HG03439 (cell line): ENCODE measurements around the gene IQCE.

Experiments
- ATAC-seq: cut with Tn5 transposase; IDR thresholded peaks from one replicate; pipeline ENCODE4 v1.9.1; 2021; ENCODE audit warnings: mild to moderate bottlenecking, moderate library complexity; ENCODE audit not compliant: unreplicated experiment

IQCE gene

GRCh38 chr7:2628891-2629290, 70.1 kb downstream of the IQCE start:
- ATAC-seq: no peak

DNA sequence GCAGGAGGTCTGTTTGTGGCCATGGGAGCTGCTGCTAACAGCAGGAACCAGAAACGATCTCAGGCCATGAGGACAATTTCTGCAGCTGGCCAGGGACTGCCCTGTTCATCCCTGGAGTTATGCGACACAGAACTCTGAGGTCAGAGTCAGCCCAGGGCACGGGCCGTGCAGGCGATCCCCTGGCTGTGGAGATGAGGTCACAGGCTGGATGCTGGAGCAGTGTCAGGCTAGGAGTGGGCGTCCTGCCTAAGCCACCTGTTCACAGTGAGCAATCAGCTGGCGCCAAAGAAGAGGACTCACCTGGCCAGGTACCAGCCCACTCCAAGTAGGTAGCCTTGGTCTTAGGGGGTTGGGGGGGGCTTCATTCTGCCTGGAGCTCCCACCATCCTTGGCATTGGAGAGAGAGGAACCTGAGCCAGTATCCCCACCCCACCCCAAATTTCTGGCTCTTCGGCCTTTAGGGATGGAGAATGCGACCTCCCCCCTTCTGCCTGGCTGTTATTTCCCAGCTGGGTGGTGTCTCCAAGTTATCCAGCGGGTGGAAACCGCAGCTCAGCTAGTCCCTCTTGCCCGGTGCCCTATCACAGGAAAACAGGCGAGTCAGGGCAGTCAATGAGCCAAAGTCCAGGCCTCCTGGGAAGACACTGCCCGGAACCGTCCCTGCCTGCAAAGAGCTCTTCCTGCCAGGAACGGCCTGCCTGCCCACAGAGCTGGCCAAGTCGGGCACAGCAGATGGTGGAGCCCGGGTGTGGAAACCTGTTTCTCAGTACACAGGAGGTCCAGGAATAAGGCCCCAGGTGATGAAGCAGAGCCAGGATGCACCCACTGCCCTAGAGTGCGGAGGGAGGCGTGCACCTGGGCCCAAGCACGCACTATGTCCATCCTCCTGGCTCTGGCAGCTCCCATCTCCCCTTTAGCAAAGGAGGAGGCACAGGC, 71.2 kb downstream of the IQCE start:
- ATAC-seq: no peak

- ATAC-seq: peak; percentile 38
These were observed 73.4 kb downstream of the IQCE start, which contains the start of gene TTYH3 for GRCh38 chr7:2631946-2632732. Gene TTYH3, plus strand, starts transcription at chr7:2631986. Its CDS starts 170 bp downstream, at chr7:2632156.

- ATAC-seq: no peak
These were observed 74.2 kb downstream of the IQCE start for GRCh38 chr7:2632733-2633537.

DNA sequence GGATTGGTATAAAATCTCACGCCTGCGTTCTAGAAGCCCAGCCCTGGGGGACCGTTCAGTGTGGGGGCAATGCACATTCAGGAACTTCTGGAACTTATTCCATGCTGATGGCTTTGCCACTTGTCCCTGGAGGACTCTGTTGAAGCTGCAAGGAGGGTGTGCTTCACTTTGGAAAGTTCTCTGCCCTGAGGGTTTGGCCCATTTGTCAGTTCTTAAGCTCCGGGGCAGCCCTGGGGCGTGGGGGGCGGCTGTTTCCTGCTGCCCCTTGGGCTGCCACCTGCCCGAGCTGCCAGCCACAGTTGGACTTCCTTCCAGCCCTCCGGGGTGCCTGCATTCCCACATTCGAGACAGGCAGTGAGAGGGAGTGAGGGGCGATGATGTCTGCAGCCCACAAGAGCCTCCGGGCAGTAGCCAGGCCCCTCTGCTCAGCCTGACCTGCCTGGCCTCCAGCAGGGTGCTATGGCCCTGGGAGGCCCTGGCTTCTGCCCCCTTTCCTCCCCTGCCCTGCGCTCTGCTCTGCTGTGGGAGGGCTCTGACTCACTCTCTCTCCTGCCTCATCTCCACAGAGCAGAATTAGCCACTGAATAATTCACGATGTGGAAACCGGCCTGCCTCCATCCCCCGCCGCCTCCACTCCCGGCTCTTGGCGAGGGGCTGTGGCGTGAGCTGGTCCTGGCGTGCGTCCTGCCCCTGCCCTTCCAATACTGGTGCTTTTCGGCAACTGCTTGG, 74.9 kb downstream of the IQCE start:
- no peak for ATAC-seq

DNA sequence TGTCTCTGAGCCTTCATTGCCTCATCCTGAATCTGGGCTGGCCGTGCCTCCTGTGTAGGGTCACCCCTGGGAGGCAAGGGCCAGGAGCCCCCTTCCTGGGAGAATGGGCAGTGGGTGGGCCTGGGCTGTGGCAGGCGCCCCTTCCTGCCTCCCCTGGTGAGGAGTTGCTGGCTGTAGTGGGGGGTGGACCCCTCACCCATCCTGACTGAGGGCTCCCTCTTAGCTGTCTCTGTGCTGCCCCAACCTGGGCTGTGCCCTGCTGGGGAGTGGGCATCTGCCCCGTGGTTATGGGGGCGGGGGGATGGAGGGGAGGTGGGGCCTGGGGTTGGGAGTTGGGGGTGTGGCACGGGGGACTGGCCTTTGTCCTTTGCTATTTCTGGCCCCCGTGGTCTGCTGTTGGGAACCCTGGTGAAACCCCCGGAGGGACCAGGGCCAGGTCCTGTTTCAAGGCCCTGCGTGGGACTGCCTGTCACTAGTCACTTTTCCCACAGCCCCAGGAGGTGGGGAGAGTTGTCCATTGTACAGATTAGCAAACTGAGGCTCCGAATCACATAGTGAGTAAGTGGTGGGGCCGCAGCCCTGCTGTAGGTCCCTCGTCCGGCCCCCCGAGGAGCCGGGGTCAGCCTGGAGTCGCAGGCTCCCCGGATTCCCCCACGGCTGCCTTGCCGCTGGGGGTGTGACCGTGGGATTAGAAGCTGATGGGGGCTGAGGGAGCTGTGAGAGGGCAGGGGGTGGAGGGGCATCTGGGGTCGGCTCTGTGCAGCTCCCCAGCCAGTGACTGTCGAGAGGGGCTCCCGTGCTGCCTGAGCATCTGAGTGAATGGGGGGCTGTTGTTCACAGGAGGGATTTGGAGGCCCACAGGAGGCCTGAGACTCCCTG, 75.7 kb downstream of the IQCE start:
- no peak for ATAC-seq

DNA sequence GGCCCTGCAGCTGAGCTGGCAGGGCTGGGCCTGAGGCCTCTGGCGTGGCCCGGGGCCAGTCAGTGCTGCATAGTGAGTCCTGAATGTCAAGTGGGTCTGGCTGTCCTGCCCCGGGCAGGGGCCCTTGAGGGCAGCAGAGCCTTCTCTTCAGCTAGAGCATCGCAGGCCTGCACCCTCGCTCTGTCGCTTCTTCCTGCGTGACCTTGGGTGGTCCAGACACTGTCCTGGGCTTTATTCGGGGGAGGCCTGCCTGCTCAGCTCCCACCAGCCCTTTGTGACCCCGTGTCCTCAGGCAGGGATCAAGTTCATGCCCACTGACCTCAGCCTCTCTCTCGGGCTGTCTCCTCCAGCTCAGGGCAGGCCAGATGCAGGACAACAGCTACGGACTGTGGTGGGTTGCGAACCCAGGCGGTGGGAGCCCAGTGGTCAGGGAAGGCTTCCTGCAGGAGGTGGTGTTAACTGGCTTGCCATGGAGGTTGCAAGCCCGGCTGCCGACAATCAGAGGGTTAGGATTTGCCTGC, 76.4 kb downstream of the IQCE start:
- no peak for ATAC-seq

DNA sequence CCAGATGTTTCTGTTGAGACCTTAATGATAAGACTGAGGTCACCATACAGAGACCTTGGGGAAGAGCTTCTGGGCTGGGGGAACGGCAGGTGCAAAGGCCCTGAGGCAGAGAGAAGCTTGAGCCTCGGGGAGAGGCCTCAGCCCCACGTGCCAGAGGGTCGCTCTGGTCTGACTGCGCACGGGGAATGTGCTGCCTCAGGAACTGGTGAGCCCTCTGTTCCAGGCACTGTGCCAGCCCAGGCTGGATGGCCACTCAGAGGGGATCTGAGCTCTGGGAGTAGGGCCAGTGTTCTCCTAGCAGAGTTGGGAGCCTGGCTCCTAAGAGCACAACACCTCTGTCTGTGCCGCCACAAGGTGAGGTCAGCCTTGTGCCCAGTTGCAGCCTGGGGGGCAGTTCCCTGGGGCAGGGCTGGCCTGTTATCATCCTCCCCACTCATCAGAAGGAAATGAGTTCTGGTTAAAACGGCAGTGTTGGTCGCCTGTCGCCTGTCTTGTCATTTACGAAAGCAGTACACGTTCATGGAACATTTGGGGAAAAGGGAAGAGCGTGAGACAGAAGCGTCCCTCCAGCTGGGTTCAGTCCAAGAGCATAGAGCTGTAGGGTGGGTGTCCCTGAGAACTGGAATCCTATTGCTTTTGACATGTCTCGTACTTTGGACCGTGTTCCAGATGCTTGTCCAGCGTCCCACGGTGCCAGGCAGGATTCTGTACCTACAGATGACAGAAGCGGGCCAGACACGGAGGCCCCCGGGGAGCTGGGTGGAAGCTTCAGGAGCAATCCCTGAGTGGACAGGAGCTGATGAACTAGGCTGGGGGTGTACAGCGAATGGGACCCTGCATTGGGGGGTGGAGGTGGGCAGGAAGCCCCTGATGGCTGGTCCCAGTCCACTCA, 77.3 kb downstream of the IQCE start:
- ATAC-seq: no peak

DNA sequence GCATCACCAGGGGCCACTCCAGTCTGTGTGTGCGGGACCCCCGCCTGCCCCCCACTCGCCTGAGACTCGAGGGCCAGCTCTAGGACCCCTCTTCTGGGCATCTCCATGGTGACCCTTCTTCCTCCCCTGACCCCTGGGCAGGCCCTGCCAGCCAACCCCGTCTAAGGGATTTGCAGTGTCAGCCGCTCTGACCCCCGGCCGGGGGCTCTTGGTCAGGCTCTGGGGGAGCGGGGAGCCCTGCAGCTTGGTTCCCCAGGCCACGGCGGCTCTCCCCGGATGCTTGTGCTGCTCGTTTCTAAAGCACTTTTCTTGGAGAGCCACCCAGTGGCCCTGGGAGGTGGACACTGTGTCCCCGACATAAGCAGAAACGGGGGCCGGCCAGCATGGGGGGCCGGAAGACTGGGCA, 78.3 kb downstream of the IQCE start:
- no peak for ATAC-seq

DNA sequence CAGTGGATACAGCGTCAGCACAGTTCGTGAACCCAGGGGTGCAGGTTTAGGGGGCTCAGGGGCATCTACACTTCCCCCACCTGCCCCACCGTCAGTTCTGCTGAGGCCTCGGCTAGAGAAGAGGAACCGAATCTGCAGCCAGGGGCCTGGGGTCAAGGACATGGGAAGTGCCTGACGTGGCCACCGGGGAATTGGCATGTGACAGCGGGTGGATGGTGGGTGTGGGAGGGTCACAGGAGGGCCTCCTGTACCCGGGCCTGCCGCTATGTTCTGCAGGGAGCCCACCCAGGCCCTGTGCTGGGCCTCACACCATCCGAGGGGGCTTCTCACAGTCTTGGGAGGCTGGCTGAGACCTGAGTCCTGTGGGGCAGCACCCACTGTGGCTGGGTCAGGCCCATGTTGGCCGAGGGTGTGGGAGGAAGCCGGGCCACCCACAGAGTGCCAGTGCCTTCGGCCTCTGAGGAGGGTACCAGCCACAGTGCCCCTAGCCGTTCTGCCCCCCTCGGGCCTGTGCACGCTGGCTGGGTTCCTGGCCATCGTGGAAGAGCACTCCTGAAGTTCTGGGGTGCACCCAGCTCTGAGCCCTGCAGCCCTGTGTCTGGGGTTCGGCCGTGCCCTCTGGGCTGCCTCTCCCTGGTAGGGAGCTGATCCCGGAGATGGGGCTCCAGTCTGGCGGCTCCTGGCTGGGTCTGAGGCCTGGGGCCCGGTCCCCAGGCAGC, 78.9 kb downstream of the IQCE start:
- ATAC-seq: no peak

- ATAC-seq: no peak
These were observed 79.6 kb downstream of the IQCE start for GRCh38 chr7:2638224-2638991.

- ATAC-seq: no peak
These were observed 80.5 kb downstream of the IQCE start for GRCh38 chr7:2639181-2639681.

- ATAC-seq: no peak
These were observed 81.1 kb downstream of the IQCE start for GRCh38 chr7:2639695-2640481.

GRCh38 chr7:2640482-2640830, 81.7 kb downstream of the IQCE start:
- no peak for ATAC-seq

DNA sequence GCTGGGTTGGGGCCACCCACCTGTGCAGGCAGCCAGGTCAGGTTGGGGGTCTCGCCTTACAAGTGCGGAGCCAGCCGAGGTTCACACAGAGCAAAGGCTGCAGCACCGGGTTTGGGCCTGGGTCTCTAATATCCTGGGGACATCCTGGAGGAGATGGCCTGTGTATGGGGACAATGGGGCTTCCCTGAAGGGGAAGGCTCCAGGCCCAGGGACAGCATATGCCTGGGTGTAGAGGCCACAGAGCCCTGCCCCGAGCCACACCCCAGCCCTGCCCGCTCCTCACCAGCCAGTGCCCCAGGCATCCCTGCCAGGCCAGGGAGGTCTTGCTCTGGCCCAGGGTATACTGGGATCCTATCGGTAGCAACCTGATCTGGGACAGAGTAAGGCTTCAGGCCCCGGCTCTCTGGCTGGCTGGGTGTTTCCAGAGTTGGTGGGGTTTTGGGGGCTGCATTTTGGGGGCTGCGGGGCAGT, 82.1 kb downstream of the IQCE start:
- ATAC-seq: no peak
